CD4-positive, alpha-beta memory T cell (primary cell): ENCODE data around the gene MC5R. TPM values are rescaled to one million over a fixed set of nuclear protein-coding genes. Genes with fewer than 3 reads are reported as not detected.
"Not testable (repeated sequence)": the region's sequence is repeated elsewhere in the genome, so short reads cannot be mapped to it uniquely, and the experiment has no call there.

Source experiments
- CTCF ChIA-PET: fragments of 350-600 bp; sonication (Branson Sonifier 250); formaldehyde crosslinking; loops from one replicate; lab custom pipeline; 2021; ENCODE audit warnings: inconsistent platforms; ENCODE audit not compliant: partially characterized antibody; lab: Charles Lee
- POLR2A ChIA-PET: fragments of 350-600 bp; sonication (Branson Sonifier 250); formaldehyde crosslinking; loops from one replicate; lab custom pipeline; 2021; ENCODE audit not compliant: partially characterized antibody; lab: Charles Lee
- DNase-seq, 5 donors: peaks; one replicate each; pipeline versions ENCODE4 v3.0.0 to v3.0.0-alpha.2; 2020 to 2022; ENCODE audit warnings: mixed read lengths in 1 of 5
- H3K27ac ChIP-seq: one replicate; pipeline ENCODE4 v1.7.0; 2013; ENCODE audit warnings: low read depth, low read length
- H3K27me3 ChIP-seq: 2 replicates; pipeline ENCODE4 v1.7.0; 2013; ENCODE audit warnings: mild to moderate bottlenecking, low read length, moderate library complexity; ENCODE audit not compliant: insufficient read depth
- H3K36me3 ChIP-seq: 2 replicates; pipeline ENCODE4 v1.7.0; 2013; ENCODE audit warnings: mild to moderate bottlenecking, low read length, moderate library complexity; ENCODE audit not compliant: insufficient read depth
- H3K4me1 ChIP-seq: 2 replicates; pipeline ENCODE4 v1.7.0; 2013; ENCODE audit warnings: mild to moderate bottlenecking, low read length, moderate library complexity; ENCODE audit not compliant: insufficient read depth
- H3K4me3 ChIP-seq, 2 donors: one replicate each; pipeline ENCODE4 v1.7.0; 2013; ENCODE audit warnings: low read length in 2 of 2, mild to moderate bottlenecking in 1 of 2
- H3K9me3 ChIP-seq, 2 donors: one replicate each; pipeline ENCODE4 v1.7.0; 2013; ENCODE audit warnings: low read length in 2 of 2, control low read depth in 1 of 2; ENCODE audit not compliant: control insufficient read depth in 1 of 2
- H3K27ac Mint-ChIP-seq, 7 donors: one replicate each; pipeline ENCODE4 v1.8.0; 2020 to 2021; ENCODE audit warnings: mixed read lengths in 7 of 7, mild to moderate bottlenecking in 6 of 7, inconsistent platforms in 3 of 7, moderate library complexity in 3 of 7
- H3K27me3 Mint-ChIP-seq, 2 donors: one replicate each; pipeline ENCODE4 v1.8.0; 2020 to 2021; ENCODE audit warnings: mixed read lengths in 2 of 2
- H3K36me3 Mint-ChIP-seq, 2 donors: one replicate each; pipeline ENCODE4 v1.8.0; 2020 to 2021; ENCODE audit warnings: mixed read lengths in 2 of 2, inconsistent platforms in 1 of 2, mild to moderate bottlenecking in 1 of 2
- H3K4me1 Mint-ChIP-seq, 4 donors: one replicate each; pipeline ENCODE4 v1.8.0; 2020 to 2021; ENCODE audit warnings: mixed read lengths in 4 of 4, mild to moderate bottlenecking in 1 of 4
- H3K4me3 Mint-ChIP-seq, 8 donors: one replicate each; pipeline ENCODE4 v1.8.0; 2020 to 2021; ENCODE audit warnings: mixed read lengths in 8 of 8, mild to moderate bottlenecking in 7 of 8, moderate library complexity in 6 of 8, inconsistent platforms in 3 of 8
- H3K9me3 Mint-ChIP-seq, 8 donors: one replicate each; pipeline ENCODE4 v1.8.0; 2020 to 2021; ENCODE audit warnings: mixed read lengths in 8 of 8, mild to moderate bottlenecking in 5 of 8, inconsistent platforms in 3 of 8, moderate library complexity in 1 of 8
- intact Hi-C: fragments of 100-400 bp; cut with micrococcal nuclease; formaldehyde crosslinking; loops from one replicate; pipeline ENCODE4 v1.15.1; 2023
- polyA plus RNA-seq, 2 donors: library from polyadenylated mRNA; unstranded; fragments of 300-500 nt; fragmentation: Illumina TruSeq; gene quantifications; one replicate each; pipeline ENCODE4 v1.2.3, GENCODE V29; 2021
- total RNA-seq, 2 experiments: library from RNA; stranded (reverse); gene quantifications; one replicate each; pipeline ENCODE4 v1.2.3, GENCODE V29; 2021

The MC5R gene
- total and polyA plus RNA-seq, 4 experiments from 2014 or later, result not detected

GRCh38 chr18:13836559-13836958, 12.6 kb downstream of the MC5R start:
- H3K36me3 Mint-ChIP-seq, result no peaks in the 10 kb centered on the region
- no peak overlapping the region for H3K27ac Mint-ChIP-seq
- H3K4me1 ChIP-seq, result no peaks in the 10 kb centered on the region
- H3K27ac ChIP-seq, result no peak overlapping the region
- H3K4me1 Mint-ChIP-seq, result no peaks in the 10 kb centered on the region
- H3K9me3 Mint-ChIP-seq, result no peaks in the 10 kb centered on the region
- H3K27me3 Mint-ChIP-seq, result peaks cover 9 to 19% of the 10 kb centered on the region in 2 donors
- H3K27me3 ChIP-seq, result no peaks in the 10 kb centered on the region
- ChIA-PET CTCF (no interaction called here), POLR2A (no interaction called here)
- H3K4me3 ChIP-seq, result no peak overlapping the region
- intact Hi-C loops, result no loop called here
- no peaks in the 10 kb centered on the region for H3K36me3 ChIP-seq
- no peak overlapping the region for H3K4me3 Mint-ChIP-seq
- no peaks in the 10 kb centered on the region for H3K9me3 ChIP-seq
- no peak for DNase-seq

GRCh38 chr18:13849791-13850190, 25.8 kb downstream of the MC5R start:
- Mint-ChIP-seq H3K4me1 (no peaks in the 10 kb centered on the region), H3K4me3 (no peak overlapping the region), H3K27me3 (peaks cover 4 to 5% of the 10 kb centered on the region in 2 donors), H3K9me3 (peaks cover 5 to 40% (median 29%) of the 10 kb centered on the region in 8 donors), H3K36me3 (peaks cover 0 to 3% of the 10 kb centered on the region in 2 donors), H3K27ac (no peak overlapping the region)
- POLR2A ChIA-PET, result no interaction called here
- Histone ChIP-seq H3K4me3 (no peak overlapping the region), H3K27me3 (no peaks in the 10 kb centered on the region), H3K9me3 (peaks cover 0 to 8% of the 10 kb centered on the region in 2 donors), H3K36me3 (no peaks in the 10 kb centered on the region), H3K4me1 (no peaks in the 10 kb centered on the region), H3K27ac (no peak overlapping the region)
- CTCF ChIA-PET, result no interaction called here
- intact Hi-C loops, result loop anchor here (10.0 kb wide), 1 partner anchor 55 kb away; no protein-coding TSS in a partner anchor
- DNase-seq, result no peak

GRCh38 chr18:13862898-13863297, 38.9 kb downstream of the MC5R start:
- intact Hi-C loops, POLR2A ChIA-PET, H3K4me1 Mint-ChIP-seq, H3K27me3 ChIP-seq, H3K4me3 Mint-ChIP-seq, H3K9me3 ChIP-seq, CTCF ChIA-PET, H3K27ac ChIP-seq, H3K27ac Mint-ChIP-seq, H3K4me3 ChIP-seq, H3K36me3 Mint-ChIP-seq, H3K36me3 ChIP-seq, DNase-seq, H3K4me1 ChIP-seq: not testable (repeated sequence)
- H3K9me3 Mint-ChIP-seq, result peaks cover 0 to 20% (median 6%) of the 10 kb centered on the region in 8 donors
- peaks cover 16 to 19% of the 10 kb centered on the region in 2 donors for H3K27me3 Mint-ChIP-seq

- H3K27ac Mint-ChIP-seq, result no peak overlapping the region
- Histone ChIP-seq H3K9me3 (no peaks in the 10 kb centered on the region), H3K4me3 (no peak overlapping the region), H3K36me3 (no peaks in the 10 kb centered on the region), H3K27me3 (no peaks in the 10 kb centered on the region), H3K4me1 (no peaks in the 10 kb centered on the region), H3K27ac (no peak overlapping the region)
- CTCF ChIA-PET, result no interaction called here
- H3K27me3 Mint-ChIP-seq, result peaks cover 23 to 30% of the 10 kb centered on the region in 2 donors
- no peak for DNase-seq
- H3K36me3 Mint-ChIP-seq, result no peaks in the 10 kb centered on the region
- no peak overlapping the region for H3K4me3 Mint-ChIP-seq
- POLR2A ChIA-PET, result no interaction called here
- intact Hi-C loops, result no loop called here
- peaks cover 0 to 4% (median 0%) of the 10 kb centered on the region in 8 donors for H3K9me3 Mint-ChIP-seq
- no peaks in the 10 kb centered on the region for H3K4me1 Mint-ChIP-seq
Observed at GRCh38 chr18:13868501-13869271, 44.7 kb downstream of the MC5R start.

- ChIA-PET CTCF (no interaction called here), POLR2A (no interaction called here)
- no peak overlapping the region for H3K4me3 ChIP-seq
- no peaks in the 10 kb centered on the region for H3K36me3 ChIP-seq
- H3K36me3 Mint-ChIP-seq, result no peaks in the 10 kb centered on the region
- no peak overlapping the region for H3K4me3 Mint-ChIP-seq
- H3K27me3 Mint-ChIP-seq, result peaks cover 19 to 22% of the 10 kb centered on the region in 2 donors
- H3K4me1 ChIP-seq, result no peaks in the 10 kb centered on the region
- no peaks in the 10 kb centered on the region for H3K27me3 ChIP-seq
- DNase-seq, result no peak
- intact Hi-C loops, result no loop called here
- H3K4me1 Mint-ChIP-seq, result no peaks in the 10 kb centered on the region
- no peak overlapping the region for H3K27ac Mint-ChIP-seq
- no peaks in the 10 kb centered on the region for H3K9me3 Mint-ChIP-seq
- no peak overlapping the region for H3K27ac ChIP-seq
- no peaks in the 10 kb centered on the region for H3K9me3 ChIP-seq
Observed at GRCh38 chr18:13871701-13872100, 47.8 kb downstream of the MC5R start.

GRCh38 chr18:13872373-13872772, 48.4 kb downstream of the MC5R start:
- POLR2A ChIA-PET, result no interaction called here
- Mint-ChIP-seq H3K36me3 (no peaks in the 10 kb centered on the region), H3K27ac (no peak overlapping the region), H3K4me3 (no peak overlapping the region), H3K9me3 (no peaks in the 10 kb centered on the region), H3K27me3 (peaks cover 18 to 20% of the 10 kb centered on the region in 2 donors), H3K4me1 (no peaks in the 10 kb centered on the region)
- intact Hi-C loops, result no loop called here
- H3K4me1 ChIP-seq, result no peaks in the 10 kb centered on the region
- no peak overlapping the region for H3K27ac ChIP-seq
- H3K9me3 ChIP-seq, result no peaks in the 10 kb centered on the region
- DNase-seq, result no peak
- H3K36me3 ChIP-seq, result no peaks in the 10 kb centered on the region
- H3K4me3 ChIP-seq, result no peak overlapping the region
- CTCF ChIA-PET, result no interaction called here
- H3K27me3 ChIP-seq, result no peaks in the 10 kb centered on the region

GRCh38 chr18:13872932-13873331, 49.0 kb downstream of the MC5R start:
- Histone ChIP-seq H3K36me3 (no peaks in the 10 kb centered on the region), H3K9me3 (no peaks in the 10 kb centered on the region), H3K4me1 (no peaks in the 10 kb centered on the region), H3K4me3 (no peak overlapping the region), H3K27ac (no peak overlapping the region), H3K27me3 (no peaks in the 10 kb centered on the region)
- CTCF ChIA-PET, result no interaction called here
- intact Hi-C loops, result no loop called here
- H3K9me3 Mint-ChIP-seq, result no peaks in the 10 kb centered on the region
- H3K4me1 Mint-ChIP-seq, result no peaks in the 10 kb centered on the region
- no peak overlapping the region for H3K27ac Mint-ChIP-seq
- H3K4me3 Mint-ChIP-seq, result no peak overlapping the region
- no peak for DNase-seq
- H3K27me3 Mint-ChIP-seq, result peaks cover 17% of the 10 kb centered on the region in 2 donors
- no peaks in the 10 kb centered on the region for H3K36me3 Mint-ChIP-seq
- POLR2A ChIA-PET, result no interaction called here
